ENCODE results near the gene TCP11L1.
"Not testable (repeated sequence)": the region's sequence is repeated elsewhere in the genome, so short reads cannot be mapped to it uniquely, and the experiment has no call there.

The TCP11L1 gene

GRCh38 chr11:33017478-33017877 lies 21.9 kb upstream of the TCP11L1 start:
- in situ Hi-C loops (cut with HindIII; ENCODE audit: low pct_unique_long_range_greater_than_20kb, low sequenced_read_pairs) = no loop called here
- DNase-seq (ENCODE audit: low read depth in 1 of 2, low spot score in 1 of 2) = no peak
- TF ChIP-seq JUND (IDR thresholded peaks at IDR 0.05; ENCODE audit: low read depth) = no peak

DNA sequence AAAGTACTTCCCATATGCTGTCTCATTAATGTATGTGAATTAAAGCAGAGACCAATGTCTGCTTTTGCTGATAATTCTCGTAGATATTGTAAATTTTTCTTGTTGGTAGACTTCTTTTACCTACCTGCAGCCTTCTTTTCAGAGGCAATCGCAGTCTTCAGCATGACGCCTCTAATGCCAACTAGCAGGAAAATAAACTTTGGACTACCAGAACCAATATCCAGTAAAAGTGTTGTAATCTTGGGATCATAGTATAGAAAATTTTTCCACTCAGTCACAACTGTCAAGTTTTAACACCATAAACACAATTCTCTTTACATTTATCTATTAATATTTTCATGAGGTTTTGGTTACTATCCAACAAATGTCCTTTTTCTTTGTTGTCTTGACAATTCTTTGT lies 21.4 kb upstream of the TCP11L1 start:
- no peak for TF ChIP-seq JUND (IDR thresholded peaks at IDR 0.05; ENCODE audit: low read depth)
- in situ Hi-C loops (cut with HindIII; ENCODE audit: low pct_unique_long_range_greater_than_20kb, low sequenced_read_pairs) = no loop called here
- DNase-seq (ENCODE audit: low read depth in 1 of 2, low spot score in 1 of 2) = no peak

GRCh38 chr11:33018840-33019239 lies 20.5 kb upstream of the TCP11L1 start:
- no peak for DNase-seq (ENCODE audit: low read depth in 1 of 2, low spot score in 1 of 2)
- in situ Hi-C loops (cut with HindIII; ENCODE audit: low pct_unique_long_range_greater_than_20kb, low sequenced_read_pairs) = no loop called here
- no peak for TF ChIP-seq JUND (IDR thresholded peaks at IDR 0.05; ENCODE audit: low read depth)

DNA sequence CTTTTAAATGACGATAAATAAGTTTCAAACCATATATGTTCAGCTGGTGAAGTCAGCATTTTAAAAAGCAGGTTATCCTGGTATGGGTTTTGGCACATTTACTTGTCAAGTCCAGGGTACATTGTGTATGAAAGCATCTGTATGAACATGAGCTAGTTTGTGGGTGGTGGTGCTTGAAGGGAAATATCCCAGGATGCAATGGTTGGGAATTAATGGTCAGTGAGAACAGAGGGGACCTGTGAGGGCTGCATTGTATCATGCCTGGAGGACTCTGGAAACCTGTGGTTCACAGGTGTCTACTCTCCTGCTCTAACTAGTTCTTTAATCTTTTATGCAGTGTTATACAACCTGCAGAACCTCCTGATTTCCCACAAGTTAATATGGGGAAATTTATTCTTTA lies 17.9 kb upstream of the TCP11L1 start:
- TF ChIP-seq JUND (IDR thresholded peaks at IDR 0.05; ENCODE audit: low read depth) = no peak
- in situ Hi-C loops (cut with HindIII; ENCODE audit: low pct_unique_long_range_greater_than_20kb, low sequenced_read_pairs) = no loop called here
- no peak for DNase-seq (ENCODE audit: low read depth in 1 of 2, low spot score in 1 of 2)

- no peak for DNase-seq (ENCODE audit: low read depth in 1 of 2, low spot score in 1 of 2)
- TF ChIP-seq JUND (IDR thresholded peaks at IDR 0.05; ENCODE audit: low read depth) = no peak
- in situ Hi-C loops (cut with HindIII; ENCODE audit: low pct_unique_long_range_greater_than_20kb, low sequenced_read_pairs) = no loop called here
These were observed 17.4 kb upstream of the TCP11L1 start for GRCh38 chr11:33021937-33022336.

GRCh38 chr11:33025339-33025722 lies 14.0 kb upstream of the TCP11L1 start:
- no peak for TF ChIP-seq JUND (IDR thresholded peaks at IDR 0.05; ENCODE audit: low read depth)
- in situ Hi-C loops (cut with HindIII; ENCODE audit: low pct_unique_long_range_greater_than_20kb, low sequenced_read_pairs) = no loop called here
- no peak for DNase-seq (ENCODE audit: low read depth in 1 of 2, low spot score in 1 of 2)

GRCh38 chr11:33027233-33027632 lies 12.1 kb upstream of the TCP11L1 start:
- in situ Hi-C loops (cut with HindIII; ENCODE audit: low pct_unique_long_range_greater_than_20kb, low sequenced_read_pairs) = no loop called here
- DNase-seq (ENCODE audit: low read depth in 1 of 2, low spot score in 1 of 2) = no peak
- no peak for TF ChIP-seq JUND (IDR thresholded peaks at IDR 0.05; ENCODE audit: low read depth)

DNA sequence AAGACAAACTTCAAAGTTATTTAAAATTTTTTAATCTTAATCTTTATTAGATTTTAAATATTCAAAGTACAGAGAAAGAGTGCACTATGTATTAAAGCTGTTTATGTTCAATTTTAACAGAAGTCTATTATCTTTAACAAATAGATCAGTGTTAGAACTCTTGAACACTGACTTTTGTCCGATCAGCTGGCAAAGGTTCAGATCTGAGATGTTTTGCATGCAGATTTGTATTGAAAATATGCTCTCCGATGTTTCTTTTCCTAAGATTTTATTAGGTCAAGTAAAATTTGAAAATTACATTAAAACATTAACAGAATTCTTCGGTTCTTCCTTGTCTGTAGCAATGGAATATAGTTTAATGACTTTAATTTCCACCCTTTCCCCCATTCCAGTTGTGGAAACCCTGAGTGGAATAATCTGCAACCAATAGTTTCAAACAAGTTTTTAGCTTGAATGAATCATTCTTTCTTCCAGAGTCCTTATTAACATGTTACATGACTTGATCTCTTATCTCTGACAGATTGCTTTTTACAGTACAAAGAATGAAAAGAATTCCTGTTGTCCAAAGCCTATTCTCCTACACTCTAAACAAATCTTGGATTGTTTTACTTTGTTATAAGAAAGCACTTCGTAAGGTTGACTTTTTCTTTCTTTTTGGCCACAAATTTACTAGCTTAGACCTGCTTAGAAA lies 11.4 kb upstream of the TCP11L1 start:
- in situ Hi-C loops (cut with HindIII; ENCODE audit: low pct_unique_long_range_greater_than_20kb, low sequenced_read_pairs) = no loop called here
- no peak for TF ChIP-seq JUND (IDR thresholded peaks at IDR 0.05; ENCODE audit: low read depth)
- no peak for DNase-seq (ENCODE audit: low read depth in 1 of 2, low spot score in 1 of 2)

DNA sequence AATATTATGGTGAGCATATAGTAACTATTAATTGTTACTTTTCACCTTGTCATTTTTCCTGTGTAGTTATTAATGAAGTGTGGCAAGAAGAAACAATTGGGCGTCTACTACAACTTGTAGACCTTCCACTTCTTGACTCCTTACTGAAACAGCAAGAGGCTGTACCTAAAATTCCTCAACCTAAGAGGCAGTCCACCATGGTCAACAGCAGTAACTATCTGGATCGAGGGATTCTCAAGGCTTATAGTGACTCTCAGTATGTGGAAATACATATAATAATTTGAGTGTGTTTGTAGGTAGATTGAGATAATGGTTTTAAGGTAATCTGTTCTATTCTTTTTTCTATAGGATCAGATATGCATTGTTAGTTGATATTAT lies 10.8 kb upstream of the TCP11L1 start:
- in situ Hi-C loops (cut with HindIII; ENCODE audit: low pct_unique_long_range_greater_than_20kb, low sequenced_read_pairs) = no loop called here
- TF ChIP-seq JUND (IDR thresholded peaks at IDR 0.05; ENCODE audit: low read depth) = no peak
- no peak for DNase-seq (ENCODE audit: low read depth in 1 of 2, low spot score in 1 of 2)

GRCh38 chr11:33029218-33029617 lies 10.2 kb upstream of the TCP11L1 start:
- in situ Hi-C loops (cut with HindIII; ENCODE audit: low pct_unique_long_range_greater_than_20kb, low sequenced_read_pairs); DNase-seq (ENCODE audit: low read depth in 1 of 2, low spot score in 1 of 2): not testable (repeated sequence)

DNA sequence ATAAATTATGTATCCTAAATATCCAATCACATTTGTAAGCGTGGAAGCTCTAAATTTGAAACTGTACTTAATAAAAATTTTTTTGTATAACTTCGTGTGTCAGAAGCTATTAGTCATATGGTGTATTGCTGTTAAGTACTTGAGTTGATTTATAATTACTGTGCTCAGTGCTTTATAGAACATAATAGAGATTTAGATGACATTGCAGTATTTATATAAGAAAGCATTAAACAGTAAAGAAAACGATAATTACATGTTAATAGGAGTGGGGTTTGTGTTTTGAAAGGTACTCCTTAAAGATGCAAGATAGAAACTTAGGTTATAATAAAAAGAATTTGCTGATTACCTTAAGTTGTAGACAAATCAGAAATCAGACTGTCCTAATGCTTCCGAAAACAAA lies 5.9 kb upstream of the TCP11L1 start:
- in situ Hi-C loops (cut with HindIII; ENCODE audit: low pct_unique_long_range_greater_than_20kb, low sequenced_read_pairs) = no loop called here
- no peak for TF ChIP-seq JUND (IDR thresholded peaks at IDR 0.05; ENCODE audit: low read depth)
- no peak for DNase-seq (ENCODE audit: low read depth in 1 of 2, low spot score in 1 of 2)

GRCh38 chr11:33035011-33035410 lies 4.4 kb upstream of the TCP11L1 start:
- no peak for TF ChIP-seq JUND (IDR thresholded peaks at IDR 0.05; ENCODE audit: low read depth)
- in situ Hi-C loops (cut with HindIII; ENCODE audit: low pct_unique_long_range_greater_than_20kb, low sequenced_read_pairs) = no loop called here
- DNase-seq (ENCODE audit: low read depth in 1 of 2, low spot score in 1 of 2) = no peak

DNA sequence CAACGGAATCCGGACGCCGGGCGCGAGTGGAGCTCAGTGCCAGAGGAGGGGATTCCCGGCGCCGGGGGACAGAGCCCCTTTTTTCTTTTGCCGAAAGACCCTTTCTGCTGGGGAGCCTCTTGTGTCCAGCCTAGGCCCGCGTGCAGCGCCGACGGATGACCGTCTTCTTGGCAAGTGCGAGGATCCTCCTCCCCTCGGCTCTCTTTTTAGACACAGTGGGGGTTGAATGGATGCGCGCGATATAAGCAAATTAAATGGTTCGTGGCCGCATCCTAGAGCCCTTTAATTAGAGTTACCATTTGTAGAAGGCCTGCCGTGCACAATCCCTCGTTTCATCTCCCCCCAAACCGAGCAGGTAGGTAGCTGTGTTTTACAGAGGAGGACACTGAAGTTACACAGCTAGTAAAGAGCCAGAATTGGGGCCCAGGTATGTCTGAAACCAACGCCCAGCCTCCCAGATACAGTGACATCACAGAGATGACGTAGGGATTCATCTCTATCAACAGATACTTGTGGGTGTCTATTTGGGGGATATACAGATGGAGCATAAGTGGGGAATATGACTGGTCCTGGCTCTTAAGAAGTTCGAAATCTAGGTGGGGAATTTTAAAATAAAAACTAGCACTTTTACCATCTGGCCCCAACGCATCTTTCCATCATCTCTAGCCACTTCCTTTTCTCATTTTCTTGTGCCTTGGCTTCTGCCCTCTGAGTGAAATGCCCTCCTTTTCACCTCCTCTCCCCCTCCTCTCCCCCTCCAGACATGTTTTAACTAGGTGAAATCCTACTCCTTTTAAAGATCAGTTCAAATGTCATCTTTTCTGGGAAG lies 875 bp downstream of the TCP11L1 start:
- DNase-seq (ENCODE audit: low read depth in 1 of 2, low spot score in 1 of 2) = peak in 1 of 2 experiments; percentile 17
- TF ChIP-seq JUND (IDR thresholded peaks at IDR 0.05; ENCODE audit: low read depth) = no peak
- in situ Hi-C loops (cut with HindIII; ENCODE audit: low pct_unique_long_range_greater_than_20kb, low sequenced_read_pairs) = no loop called here
